HG02610 (cell line): ENCODE data around the gene CERS5.
"Not testable (repeated sequence)": the region's sequence is repeated elsewhere in the genome, so short reads cannot be mapped to it uniquely, and the experiment has no call there.

ENCODE experiments used
- ATAC-seq: cut with Tn5 transposase; IDR thresholded peaks from one replicate; pipeline ENCODE4 v1.9.1; 2021; ENCODE audit warnings: mild to moderate bottlenecking, moderate library complexity; ENCODE audit not compliant: unreplicated experiment

CERS5 gene

GRCh38 chr12:50187084-50187900 is 20.1 kb upstream of the CERS5 start:
- ATAC-seq, result peak; percentile 78

GRCh38 chr12:50186681-50187080 is 19.5 kb upstream of the CERS5 start:
- no peak for ATAC-seq

- no peak for ATAC-seq
These were observed 18.9 kb upstream of the CERS5 start for GRCh38 chr12:50185970-50186663.

GRCh38 chr12:50185301-50185895 is 18.2 kb upstream of the CERS5 start:
- no peak for ATAC-seq

- ATAC-seq, result no peak
These were observed 17.1 kb upstream of the CERS5 start for GRCh38 chr12:50184261-50184660.

GRCh38 chr12:50182461-50182860 is 15.3 kb upstream of the CERS5 start:
- no peak for ATAC-seq

- ATAC-seq, result no peak
These were observed 14.5 kb upstream of the CERS5 start for GRCh38 chr12:50181691-50182090.

- no peak for ATAC-seq
These were observed 8.5 kb upstream of the CERS5 start for GRCh38 chr12:50175716-50176026.

GRCh38 chr12:50174971-50175715 is 8.0 kb upstream of the CERS5 start:
- no peak for ATAC-seq

GRCh38 chr12:50166799-50167048 is 445 bp downstream of the CERS5 start:
- no peak for ATAC-seq

- ATAC-seq, result no peak
These were observed 2.2 kb downstream of the CERS5 start for GRCh38 chr12:50164963-50165362.

GRCh38 chr12:50162230-50162629 is 4.9 kb downstream of the CERS5 start:
- ATAC-seq, result no peak

- ATAC-seq, result no peak
These were observed 6.5 kb downstream of the CERS5 start for GRCh38 chr12:50160643-50161042.

GRCh38 chr12:50157259-50157658 is 9.9 kb downstream of the CERS5 start:
- no peak for ATAC-seq

- no peak for ATAC-seq
These were observed 10.5 kb downstream of the CERS5 start for GRCh38 chr12:50156641-50157040.

- not testable (repeated sequence) for ATAC-seq
These were observed 12.2 kb downstream of the CERS5 start for GRCh38 chr12:50154947-50155346.

- no peak for ATAC-seq
These were observed 16.0 kb downstream of the CERS5 start for GRCh38 chr12:50151047-50151687.

- no peak for ATAC-seq
These were observed 17.9 kb downstream of the CERS5 start for GRCh38 chr12:50149311-50149710.

- not testable (repeated sequence) for ATAC-seq
These were observed 19.2 kb downstream of the CERS5 start for GRCh38 chr12:50148011-50148410.

- no peak for ATAC-seq
These were observed 19.9 kb downstream of the CERS5 start for GRCh38 chr12:50147281-50147680.

- no peak for ATAC-seq
These were observed 21.7 kb downstream of the CERS5 start for GRCh38 chr12:50145439-50145838.
